OCI-LY7 (cell line): Measurements from ENCODE around the gene KIF22. TPM values are rescaled to one million over a fixed set of nuclear protein-coding genes. Genes with fewer than 3 reads are reported as not detected.

Source experiments
- BruUV-seq: library from RNA; stranded (reverse); fragments of 400-500 nt; replicated peaks from 2 replicates; lab custom pipeline; 2021; lab: Mats Ljungman, UMichigan
- CTCF ChIA-PET: fragments of 300-600 bp; sonication (Branson Sonifier 250); formaldehyde crosslinking; loops from one replicate; lab custom pipeline; 2022; ENCODE audit warnings: antibody characterized with exemption; ENCODE audit not compliant: unreplicated experiment; lab: Charles Lee
- POLR2A ChIA-PET: fragments of 300-600 bp; sonication (Branson Sonifier 250); formaldehyde crosslinking; loops from one replicate; lab custom pipeline; 2022; ENCODE audit warnings: antibody characterized with exemption; lab: Charles Lee
- DNase-seq: peaks from one replicate; pipeline ENCODE4 v3.0.0-alpha.2; 2015; ENCODE audit warnings: low spot score
- H2AFZ ChIP-seq: fragments of 200-600 bp; sonication (generic), shearing (Covaris generic); 2 replicates; pipeline ENCODE4 v1.6.1; 2014; ENCODE audit warnings: mild to moderate bottlenecking, antibody characterized with exemption, low read length, moderate library complexity
- H3K27ac ChIP-seq: fragments of 200-600 bp; sonication (generic); 2 replicates; pipeline ENCODE4 v1.5.1; 2014; ENCODE audit warnings: mixed run types, low read depth, mild to moderate bottlenecking, moderate library complexity, low read length, inconsistent platforms; ENCODE audit not compliant: poor library complexity, severe bottlenecking
- H3K36me3 ChIP-seq: fragments of 200-600 bp; sonication (generic); 2 replicates; pipeline ENCODE4 v1.6.1; 2014; ENCODE audit warnings: mild to moderate bottlenecking, antibody characterized with exemption, low read length, moderate library complexity, mixed read lengths; ENCODE audit not compliant: insufficient read depth
- H3K4me1 ChIP-seq: fragments of 200-600 bp; sonication (generic); 2 replicates; pipeline ENCODE4 v1.5.1; 2014; ENCODE audit warnings: mild to moderate bottlenecking, low read length; ENCODE audit not compliant: insufficient read depth, poor library complexity, severe bottlenecking
- H3K4me2 ChIP-seq: fragments of 200-600 bp; sonication (generic); 2 replicates; pipeline ENCODE4 v1.6.1; 2014; ENCODE audit warnings: mild to moderate bottlenecking, low read length
- H3K4me3 ChIP-seq: fragments of 200-600 bp; sonication (generic); 2 replicates; pipeline ENCODE4 v1.5.1; 2014; ENCODE audit warnings: mild to moderate bottlenecking, low read depth, low read length; ENCODE audit not compliant: poor library complexity, severe bottlenecking
- H3K79me2 ChIP-seq: fragments of 200-600 bp; sonication (generic); 2 replicates; pipeline ENCODE4 v1.6.1; 2016; ENCODE audit warnings: low read depth, mild to moderate bottlenecking, low read length, moderate library complexity, mixed read lengths; ENCODE audit not compliant: insufficient read depth
- H3K9me2 ChIP-seq: fragments of 200-600 bp; sonication (generic); 2 replicates; pipeline ENCODE4 v1.6.1; 2016; ENCODE audit warnings: mild to moderate bottlenecking, low read length, mixed read lengths; ENCODE audit not compliant: insufficient read depth
- H3K9me3 ChIP-seq: fragments of 200-600 bp; sonication (generic); 2 replicates; pipeline ENCODE4 v1.6.1; 2014; ENCODE audit warnings: mild to moderate bottlenecking, mixed run types, low read length, mixed read lengths
- H4K20me1 ChIP-seq: fragments of 200-600 bp; sonication (generic); 2 replicates; pipeline ENCODE4 v1.6.1; 2014; ENCODE audit warnings: mild to moderate bottlenecking, antibody characterized with exemption, low read length, moderate library complexity, mixed read lengths; ENCODE audit not compliant: insufficient read depth
- CTCF ChIP-seq: fragments of 200-600 bp; sonication (generic); conservative IDR thresholded peaks from 2 replicates; pipeline ENCODE4 v1.5.1; 2014; ENCODE audit warnings: mild to moderate bottlenecking, antibody characterized with exemption, low read length, moderate library complexity, mixed read lengths
- EZH2phosphoT487 ChIP-seq: fragments of 200-600 bp; sonication (generic); IDR thresholded peaks from 2 replicates; pipeline ENCODE4 v1.6.1; 2018; ENCODE audit warnings: low read depth, borderline replicate concordance, mild to moderate bottlenecking, mixed run types, antibody characterized with exemption, low read length, moderate library complexity, mixed read lengths
- intact Hi-C: fragments of 100-400 bp; cut with micrococcal nuclease; formaldehyde crosslinking; loops from one replicate; pipeline ENCODE4 v1.10.0; 2022; ENCODE audit not compliant: unreplicated experiment
- total RNA-seq, 2 experiments: library from RNA; depleted of rRNA in 1 of 2; stranded (reverse); fragments of >200 nt in 1 of 2; shearing (Covaris generic) in 1 of 2; gene quantifications; 2 replicates each; pipeline ENCODE4 v1.2.3, GENCODE V29; 2014 to 2022

The KIF22 gene
- total RNA-seq, 2 experiments from 2014 or later, result 232 to 339 TPM

GRCh38 chr16:29818082-29818481 lies 27.5 kb downstream of the KIF22 start:
- intact Hi-C loops, result loop anchor here (5.0 kb wide), 1 partner anchor 154 kb away; the partner anchor contains the start of gene TAOK2
- BruUV-seq, result no TSS peak
- H3K4me1 ChIP-seq, result peaks cover 55% of the 10 kb centered on the region

GRCh38 chr16:29819506-29819905 lies 29.0 kb downstream of the KIF22 start:
- no peak for TF ChIP-seq EZH2phosphoT487
- no peak for TF ChIP-seq CTCF
- Histone ChIP-seq H4K20me1 (0 out of 2 replicates have a peak, but pooled peaks cover 4% of the 10 kb centered on the region), H3K4me2 (peak overlapping the region; percentile 75), H3K9me3 (no peaks in the 10 kb centered on the region), H3K36me3 (peaks cover 38% of the 10 kb centered on the region), H3K4me1 (peaks cover 53% of the 10 kb centered on the region), H3K9me2 (no peaks in the 10 kb centered on the region), H2AFZ (no peak overlapping the region), H3K4me3 (peak overlapping the region; percentile 67), H3K27ac (peak overlapping the region; percentile 20), H3K79me2 (peaks cover 21% of the 10 kb centered on the region; the same call in 1 of the 2 replicates)
- intact Hi-C loops, result loop anchor here (5.0 kb wide), 1 partner anchor 153 kb away; the partner anchor contains the start of gene TAOK2
- POLR2A ChIA-PET, result interaction anchor here (1.0 kb wide), 1 partner anchor 29 kb away, joined by 3 read pairs; the partner anchor contains the start of gene KIF22
- no TSS peak for BruUV-seq
- CTCF ChIA-PET, result no interaction called here
- no peak for DNase-seq

More at GRCh38 chr16:29818082-29818481, 27.5 kb downstream of the KIF22 start:
- H3K4me3 ChIP-seq, result peak overlapping the region; percentile 89
- H3K36me3 ChIP-seq, result peaks cover 38% of the 10 kb centered on the region
- ChIA-PET CTCF (no interaction called here), POLR2A (interaction anchor here (1.1 to 1.2 kb wide), 2 partner anchors 10 to 164 kb away, joined by 3 to 4 read pairs; no protein-coding TSS in a partner anchor)
- no peaks in the 10 kb centered on the region for H3K9me3 ChIP-seq
- 0 out of 2 replicates have a peak, but pooled peaks cover 4% of the 10 kb centered on the region for H4K20me1 ChIP-seq
- peaks cover 21% of the 10 kb centered on the region; the same call in 1 of the 2 replicates for H3K79me2 ChIP-seq
- no peak overlapping the region for H3K27ac ChIP-seq
- TF ChIP-seq CTCF (no peak), EZH2phosphoT487 (no peak)
- H3K9me2 ChIP-seq, result no peaks in the 10 kb centered on the region
- peak overlapping the region; percentile 88 for H3K4me2 ChIP-seq
- H2AFZ ChIP-seq, result no peak overlapping the region
- no peak for DNase-seq

GRCh38 chr16:29820271-29820701 lies 29.7 kb downstream of the KIF22 start, which contains the start of gene MVP:
Gene MVP, plus strand, starts transcription at chr16:29820462. Its CDS starts 10,088 bp downstream, at chr16:29830550.
- intact Hi-C loops, result loop anchor here (1.0 kb wide), 1 partner anchor 118 kb away; no protein-coding TSS in a partner anchor
- 0 out of 2 replicates have a peak, but pooled peaks cover 4% of the 10 kb centered on the region for H4K20me1 ChIP-seq
- POLR2A ChIA-PET, result interaction anchor here (1.0 to 1.5 kb wide), 2 partner anchors 13 to 30 kb away, joined by 3 to 6 read pairs; partner anchors contain the start of genes KIF22 and MAZ

More at GRCh38 chr16:29820271-29820701, 29.7 kb downstream of the KIF22 start, which contains the start of gene MVP:
- Histone ChIP-seq H3K36me3 (peaks cover 38% of the 10 kb centered on the region), H2AFZ (no peak within 1 kb of the TSS), H3K27ac (peak within 1 kb of the TSS; percentile 20), H3K79me2 (peaks cover 21% of the 10 kb centered on the region; the same call in 1 of the 2 replicates), H3K4me3 (peak within 1 kb of the TSS; percentile 67), H3K4me2 (peak within 1 kb of the TSS; percentile 75), H3K4me1 (peaks cover 49% of the 10 kb centered on the region), H3K9me2 (no peaks in the 10 kb centered on the region), H3K9me3 (no peaks in the 10 kb centered on the region)
- DNase-seq, result peak; percentile 72
- TF ChIP-seq CTCF (no peak), EZH2phosphoT487 (no peak)
- no TSS peak for BruUV-seq
- CTCF ChIA-PET, result no interaction called here
